Large intestine (tissue), 3 donors: ENCODE data around the gene MSH5. TPM values are rescaled to one million over a fixed set of nuclear protein-coding genes. Genes with fewer than 3 reads are reported as not detected.

Experiments used
- DNase-seq, 2 donors: peaks; one replicate each; pipeline versions ENCODE4 v3.0.0 to v3.0.0-alpha.2; 2013
- H3K27ac ChIP-seq: one replicate; pipeline ENCODE4 v1.5.1; 2013; ENCODE audit warnings: low read length
- H3K27me3 ChIP-seq: 2 replicates; pipeline ENCODE4 v1.6.1; 2013; ENCODE audit warnings: low read length; ENCODE audit not compliant: control insufficient read depth, insufficient read depth
- H3K36me3 ChIP-seq: 2 replicates; pipeline ENCODE4 v1.6.1; 2013; ENCODE audit warnings: low read length; ENCODE audit not compliant: control insufficient read depth, insufficient read depth
- H3K4me1 ChIP-seq: one replicate; pipeline ENCODE4 v1.6.1; 2013; ENCODE audit warnings: low read length; ENCODE audit not compliant: control insufficient read depth, insufficient read depth
- H3K4me3 ChIP-seq: one replicate; pipeline ENCODE4 v1.5.1; 2013; ENCODE audit warnings: low read length
- H3K9me3 ChIP-seq: one replicate; pipeline ENCODE4 v1.6.1; 2013; ENCODE audit warnings: mild to moderate bottlenecking, low read depth, low read length, moderate library complexity; ENCODE audit not compliant: control insufficient read depth
- WGBS: methylation state at CpG from one replicate; pipeline ENCODE4 v1.1.5; 2013; ENCODE audit warnings: low lambda C conversion rate; ENCODE audit not compliant: insufficient coverage; 5-methylcytosine and 5-hydroxymethylcytosine counted together
- polyA plus RNA-seq: library from polyadenylated mRNA; unstranded; fragments of 120-200 nt; gene quantifications from one replicate; pipeline ENCODE4 v1.2.1, GENCODE V29; 2013

Gene MSH5
- polyA plus RNA-seq, 1 donor = 51.0 TPM

- Histone ChIP-seq H3K27ac (peak overlapping the region; percentile 95), H3K4me3 (no peak overlapping the region), H3K9me3 (peaks cover 2% of the 10 kb centered on the region), H3K27me3 (no peaks in the 10 kb centered on the region), H3K4me1 (peaks cover 36% of the 10 kb centered on the region), H3K36me3 (peaks cover 44% of the 10 kb centered on the region)
- DNase-seq = no peak
- no CpG with 5 or more reads among the region's 5 CpGs for WGBS
Observed at GRCh38 chr6:31778193-31778592, 38.4 kb downstream of the MSH5 start.

DNA sequence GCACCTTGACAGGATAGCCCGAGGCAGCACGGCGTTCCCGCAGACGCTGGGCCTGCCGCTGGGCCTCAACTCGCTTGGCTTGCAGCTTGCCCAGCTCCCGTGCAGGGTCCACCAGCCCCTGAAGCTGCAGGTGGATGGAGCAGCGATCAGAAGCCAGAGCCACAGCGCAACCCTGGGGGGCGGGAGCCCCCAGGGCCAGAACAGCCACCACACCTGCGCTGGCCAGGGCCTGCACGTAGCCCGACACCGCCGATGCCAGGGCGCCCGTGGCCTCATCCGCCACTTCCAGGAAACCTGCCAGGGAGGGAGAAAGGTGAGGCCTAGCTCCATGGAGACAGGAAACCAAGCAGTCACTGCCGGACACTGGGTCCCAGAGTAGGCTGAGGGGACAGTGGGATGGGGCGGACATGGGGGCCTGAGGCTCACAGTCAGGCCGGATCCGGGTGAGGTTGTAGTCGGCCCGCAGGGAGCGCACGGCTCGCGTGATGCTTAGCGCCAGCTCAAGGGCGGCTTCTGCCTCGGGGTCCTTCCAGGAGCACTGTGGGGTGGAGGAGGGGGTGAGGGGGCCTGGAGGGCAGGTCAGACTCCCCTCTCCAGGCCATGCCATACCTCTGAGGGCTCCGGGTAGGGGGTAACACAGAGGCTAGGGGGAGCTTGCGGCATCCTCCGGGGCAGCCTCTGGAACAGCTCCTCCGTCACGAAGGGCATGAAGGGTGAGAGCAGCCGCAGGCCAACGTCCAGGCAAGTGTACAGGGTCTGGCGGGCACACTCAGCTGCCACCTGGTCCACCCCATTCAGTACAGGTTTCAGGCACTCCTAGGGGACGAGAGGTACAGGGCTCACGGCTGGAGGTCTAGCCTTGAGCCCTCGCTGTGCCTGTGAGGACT is 39.4 kb downstream of the MSH5 start:
- peaks cover 2% of the 10 kb centered on the region for H3K9me3 ChIP-seq
- peaks cover 36% of the 10 kb centered on the region for H3K4me1 ChIP-seq
- WGBS = no CpG with 5 or more reads among the region's 43 CpGs
- no peak overlapping the region for H3K27ac ChIP-seq
- H3K4me3 ChIP-seq = no peak overlapping the region
- DNase-seq = no peak
- H3K27me3 ChIP-seq = no peaks in the 10 kb centered on the region
- H3K36me3 ChIP-seq = peaks cover 52% of the 10 kb centered on the region

GRCh38 chr6:31779908-31780307 is 40.1 kb downstream of the MSH5 start:
- H3K9me3 ChIP-seq = peaks cover 2% of the 10 kb centered on the region
- no peak overlapping the region for H3K4me3 ChIP-seq
- H3K27me3 ChIP-seq = no peaks in the 10 kb centered on the region
- WGBS = no CpG with 5 or more reads among the region's 10 CpGs
- DNase-seq = no peak
- no peak overlapping the region for H3K27ac ChIP-seq
- peaks cover 34% of the 10 kb centered on the region for H3K4me1 ChIP-seq
- peaks cover 58% of the 10 kb centered on the region for H3K36me3 ChIP-seq

DNA sequence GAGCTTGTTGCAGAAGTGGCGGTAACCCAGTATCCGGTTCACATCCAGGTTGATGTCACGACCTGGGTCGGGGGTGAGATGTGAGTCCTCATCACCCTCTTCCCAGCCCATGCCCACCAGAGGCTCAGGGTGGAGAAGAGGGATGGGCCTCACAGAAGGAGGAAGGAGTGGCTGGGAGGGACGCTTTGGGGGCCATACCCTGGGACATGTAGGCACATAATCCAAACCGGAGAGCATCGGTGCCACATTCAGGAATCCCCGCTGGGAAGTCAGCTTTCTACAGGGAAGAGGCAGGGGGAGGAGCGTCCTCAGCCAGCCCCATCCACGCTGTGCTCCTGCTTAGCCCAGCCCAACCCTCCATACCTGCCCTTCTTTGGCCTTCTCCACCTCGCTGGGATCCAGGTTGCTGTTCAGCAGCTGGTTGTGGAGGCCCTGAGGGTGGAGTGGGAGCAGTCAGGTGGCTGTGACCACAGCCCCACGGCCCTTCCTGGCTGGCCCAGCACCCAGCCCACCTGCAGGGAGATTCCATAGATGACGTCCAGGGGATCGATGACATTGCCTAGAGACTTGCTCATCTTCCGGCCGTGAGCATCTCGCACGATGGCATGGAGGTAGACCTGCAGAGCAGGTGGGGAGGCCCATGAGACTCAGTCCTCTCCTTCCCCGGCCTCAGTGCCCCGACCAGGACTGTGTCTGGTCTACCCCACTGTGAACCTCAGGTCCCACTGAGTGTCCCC is 40.9 kb downstream of the MSH5 start:
- peaks cover 61% of the 10 kb centered on the region for H3K36me3 ChIP-seq
- no CpG with 5 or more reads among the region's 20 CpGs for WGBS

GRCh38 chr6:31781244-31782125 is 41.7 kb downstream of the MSH5 start:
- Histone ChIP-seq H3K9me3 (no peaks in the 10 kb centered on the region), H3K27me3 (no peaks in the 10 kb centered on the region), H3K36me3 (peaks cover 61% of the 10 kb centered on the region), H3K4me3 (no peak overlapping the region), H3K4me1 (peaks cover 18% of the 10 kb centered on the region), H3K27ac (no peak overlapping the region)
- no peak for DNase-seq
- no CpG with 5 or more reads among the region's 23 CpGs for WGBS

More for the DNA sequence above, 40.9 kb downstream of the MSH5 start:
- DNase-seq = no peak
- H3K4me1 ChIP-seq = peaks cover 26% of the 10 kb centered on the region
- peaks cover 2% of the 10 kb centered on the region for H3K9me3 ChIP-seq
- H3K4me3 ChIP-seq = no peak overlapping the region
- H3K27me3 ChIP-seq = no peaks in the 10 kb centered on the region
- no peak overlapping the region for H3K27ac ChIP-seq

- no peaks in the 10 kb centered on the region for H3K9me3 ChIP-seq
- H3K27ac ChIP-seq = no peak overlapping the region
- no peak for DNase-seq
- no peaks in the 10 kb centered on the region for H3K27me3 ChIP-seq
- H3K4me1 ChIP-seq = peaks cover 10% of the 10 kb centered on the region
- WGBS = no CpG with 5 or more reads among the region's 32 CpGs
- no peak overlapping the region for H3K4me3 ChIP-seq
- peaks cover 61% of the 10 kb centered on the region for H3K36me3 ChIP-seq
Observed at GRCh38 chr6:31782126-31782855, 42.5 kb downstream of the MSH5 start.

DNA sequence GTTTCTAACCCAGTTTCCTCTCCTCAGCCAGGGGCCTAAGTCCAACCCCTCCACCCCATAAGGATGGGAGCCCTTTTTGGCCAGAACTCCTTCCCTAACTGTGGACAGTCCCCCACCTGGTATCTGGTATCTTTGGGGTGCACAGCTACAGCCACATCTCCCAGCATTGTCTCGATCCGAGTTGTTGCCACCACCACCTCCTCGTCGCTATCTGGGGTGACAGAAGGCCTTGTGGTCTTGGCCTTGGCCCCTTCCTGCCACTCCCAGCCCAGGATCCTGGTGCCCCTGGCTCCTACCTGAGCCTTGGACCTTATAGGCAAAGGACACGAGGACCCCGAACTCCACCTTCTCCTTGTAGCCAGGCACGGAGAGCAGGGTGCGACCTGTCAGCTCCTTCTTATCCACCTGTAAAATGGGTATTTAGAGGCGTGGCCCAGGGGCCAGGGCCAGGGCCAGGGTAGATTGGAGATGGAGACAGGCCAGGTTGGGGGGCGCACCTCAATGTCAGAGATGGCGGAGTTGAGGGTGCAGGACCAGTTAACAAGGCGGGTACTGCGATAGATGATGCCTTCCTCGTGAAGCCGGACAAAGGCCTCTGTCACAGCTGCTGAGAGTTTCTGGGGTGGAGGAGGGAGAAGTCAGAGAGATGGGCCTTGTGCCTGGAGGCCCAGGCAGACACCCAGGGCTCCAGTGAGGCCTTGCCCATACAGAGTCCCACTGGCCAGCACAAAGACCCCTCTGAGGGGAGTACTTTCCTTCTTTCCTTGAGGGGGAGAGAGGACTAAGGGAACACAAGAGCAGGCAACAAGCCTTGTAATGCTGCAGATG is 44.5 kb downstream of the MSH5 start:
- H3K4me3 ChIP-seq = no peak overlapping the region
- H3K27me3 ChIP-seq = no peaks in the 10 kb centered on the region
- peaks cover 53% of the 10 kb centered on the region for H3K36me3 ChIP-seq
- H3K4me1 ChIP-seq = no peaks in the 10 kb centered on the region
- H3K9me3 ChIP-seq = no peaks in the 10 kb centered on the region
- no peak overlapping the region for H3K27ac ChIP-seq
- WGBS = no CpG with 5 or more reads among the region's 15 CpGs
- no peak for DNase-seq

DNA sequence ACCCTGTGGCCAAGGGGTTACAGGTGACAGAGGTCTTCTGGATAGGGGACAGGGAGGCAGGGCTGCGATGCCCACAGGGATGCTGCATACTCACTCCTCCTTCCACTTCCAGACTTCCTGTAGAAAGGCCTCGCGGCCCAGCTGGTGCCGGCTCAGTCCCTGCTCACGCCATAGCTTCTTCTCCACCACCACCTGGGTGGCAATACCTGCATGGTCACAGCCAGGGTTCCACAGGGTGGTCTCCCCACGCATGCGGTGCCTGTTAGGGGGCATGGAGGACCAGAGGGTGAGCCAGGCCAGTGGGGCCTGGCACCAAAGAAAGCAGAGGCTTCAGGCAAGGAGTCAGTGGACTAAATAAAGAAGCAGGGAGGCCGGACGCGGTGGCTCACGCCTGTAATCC is 45.7 kb downstream of the MSH5 start:
- no peak overlapping the region for H3K27ac ChIP-seq
- H3K27me3 ChIP-seq = no peaks in the 10 kb centered on the region
- H3K4me3 ChIP-seq = no peak overlapping the region
- H3K9me3 ChIP-seq = no peaks in the 10 kb centered on the region
- WGBS = 100% methylated on average over 2 of the region's 11 CpGs
- no peaks in the 10 kb centered on the region for H3K4me1 ChIP-seq
- no peak for DNase-seq
- H3K36me3 ChIP-seq = peaks cover 44% of the 10 kb centered on the region
